ENCODE measurements around the gene PADI3.

The PADI3 gene

DNA sequence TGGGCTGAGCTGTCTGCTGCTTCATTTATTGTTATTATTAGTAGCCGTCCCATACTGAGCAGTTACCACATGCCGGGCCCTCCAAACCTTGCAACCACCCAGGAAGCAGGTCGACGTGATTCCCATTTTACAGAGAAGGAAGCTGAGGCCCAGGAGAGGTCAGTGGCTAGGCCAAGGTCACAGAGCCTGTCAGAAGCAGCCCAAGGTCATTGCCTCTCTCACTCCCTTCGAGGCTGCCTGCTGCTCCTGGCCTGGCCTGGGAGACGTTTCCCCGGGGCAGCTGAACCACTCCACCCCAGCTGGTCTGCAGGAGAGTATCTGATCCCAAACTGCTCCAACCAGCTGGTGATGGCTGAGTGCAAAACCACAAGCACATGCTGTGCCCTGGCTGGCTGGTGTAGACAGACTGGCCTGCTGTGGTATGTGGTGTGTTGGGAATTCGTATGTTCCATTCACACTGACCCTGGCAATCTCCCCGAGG lies 65.6 kb downstream of the PADI3 start:
- TF ChIP-seq, protein P1, sequence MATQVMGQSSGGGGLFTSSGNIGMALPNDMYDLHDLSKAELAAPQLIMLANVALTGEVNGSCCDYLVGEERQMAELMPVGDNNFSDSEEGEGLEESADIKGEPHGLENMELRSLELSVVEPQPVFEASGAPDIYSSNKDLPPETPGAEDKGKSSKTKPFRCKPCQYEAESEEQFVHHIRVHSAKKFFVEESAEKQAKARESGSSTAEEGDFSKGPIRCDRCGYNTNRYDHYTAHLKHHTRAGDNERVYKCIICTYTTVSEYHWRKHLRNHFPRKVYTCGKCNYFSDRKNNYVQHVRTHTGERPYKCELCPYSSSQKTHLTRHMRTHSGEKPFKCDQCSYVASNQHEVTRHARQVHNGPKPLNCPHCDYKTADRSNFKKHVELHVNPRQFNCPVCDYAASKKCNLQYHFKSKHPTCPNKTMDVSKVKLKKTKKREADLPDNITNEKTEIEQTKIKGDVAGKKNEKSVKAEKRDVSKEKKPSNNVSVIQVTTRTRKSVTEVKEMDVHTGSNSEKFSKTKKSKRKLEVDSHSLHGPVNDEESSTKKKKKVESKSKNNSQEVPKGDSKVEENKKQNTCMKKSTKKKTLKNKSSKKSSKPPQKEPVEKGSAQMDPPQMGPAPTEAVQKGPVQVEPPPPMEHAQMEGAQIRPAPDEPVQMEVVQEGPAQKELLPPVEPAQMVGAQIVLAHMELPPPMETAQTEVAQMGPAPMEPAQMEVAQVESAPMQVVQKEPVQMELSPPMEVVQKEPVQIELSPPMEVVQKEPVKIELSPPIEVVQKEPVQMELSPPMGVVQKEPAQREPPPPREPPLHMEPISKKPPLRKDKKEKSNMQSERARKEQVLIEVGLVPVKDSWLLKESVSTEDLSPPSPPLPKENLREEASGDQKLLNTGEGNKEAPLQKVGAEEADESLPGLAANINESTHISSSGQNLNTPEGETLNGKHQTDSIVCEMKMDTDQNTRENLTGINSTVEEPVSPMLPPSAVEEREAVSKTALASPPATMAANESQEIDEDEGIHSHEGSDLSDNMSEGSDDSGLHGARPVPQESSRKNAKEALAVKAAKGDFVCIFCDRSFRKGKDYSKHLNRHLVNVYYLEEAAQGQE (IDR thresholded peaks at IDR 0.05; ENCODE audit: insufficient replicate concordance, low read depth), result no peak
- TF ChIP-seq, protein P2, sequence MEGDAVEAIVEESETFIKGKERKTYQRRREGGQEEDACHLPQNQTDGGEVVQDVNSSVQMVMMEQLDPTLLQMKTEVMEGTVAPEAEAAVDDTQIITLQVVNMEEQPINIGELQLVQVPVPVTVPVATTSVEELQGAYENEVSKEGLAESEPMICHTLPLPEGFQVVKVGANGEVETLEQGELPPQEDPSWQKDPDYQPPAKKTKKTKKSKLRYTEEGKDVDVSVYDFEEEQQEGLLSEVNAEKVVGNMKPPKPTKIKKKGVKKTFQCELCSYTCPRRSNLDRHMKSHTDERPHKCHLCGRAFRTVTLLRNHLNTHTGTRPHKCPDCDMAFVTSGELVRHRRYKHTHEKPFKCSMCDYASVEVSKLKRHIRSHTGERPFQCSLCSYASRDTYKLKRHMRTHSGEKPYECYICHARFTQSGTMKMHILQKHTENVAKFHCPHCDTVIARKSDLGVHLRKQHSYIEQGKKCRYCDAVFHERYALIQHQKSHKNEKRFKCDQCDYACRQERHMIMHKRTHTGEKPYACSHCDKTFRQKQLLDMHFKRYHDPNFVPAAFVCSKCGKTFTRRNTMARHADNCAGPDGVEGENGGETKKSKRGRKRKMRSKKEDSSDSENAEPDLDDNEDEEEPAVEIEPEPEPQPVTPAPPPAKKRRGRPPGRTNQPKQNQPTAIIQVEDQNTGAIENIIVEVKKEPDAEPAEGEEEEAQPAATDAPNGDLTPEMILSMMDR (IDR thresholded peaks at IDR 0.05; ENCODE audit: insufficient read depth, low read length), result no peak
- TF ChIP-seq GABPA (IDR thresholded peaks at IDR 0.05; ENCODE audit: low read depth), result no peak
- TF ChIP-seq SPI1 (IDR thresholded peaks at IDR 0.05; ENCODE audit: borderline replicate concordance, low read depth), result no peak
- TF ChIP-seq POLR2AphosphoS5 (IDR thresholded peaks at IDR 0.05; ENCODE audit: low read depth), result no peak
- DNase-seq (ENCODE audit: low read depth in 1 of 2, low spot score in 1 of 2), result no peak
- H3K4me3 ChIP-seq (replicated peaks; ENCODE audit: insufficient read depth, low read length), result no peak overlapping the region
- no peaks in the 10 kb centered on the region for H3K27me3 ChIP-seq (ENCODE audit: insufficient read depth, poor library complexity, severe bottlenecking)
- H3K27ac ChIP-seq (replicated peaks), result no peak overlapping the region

DNA sequence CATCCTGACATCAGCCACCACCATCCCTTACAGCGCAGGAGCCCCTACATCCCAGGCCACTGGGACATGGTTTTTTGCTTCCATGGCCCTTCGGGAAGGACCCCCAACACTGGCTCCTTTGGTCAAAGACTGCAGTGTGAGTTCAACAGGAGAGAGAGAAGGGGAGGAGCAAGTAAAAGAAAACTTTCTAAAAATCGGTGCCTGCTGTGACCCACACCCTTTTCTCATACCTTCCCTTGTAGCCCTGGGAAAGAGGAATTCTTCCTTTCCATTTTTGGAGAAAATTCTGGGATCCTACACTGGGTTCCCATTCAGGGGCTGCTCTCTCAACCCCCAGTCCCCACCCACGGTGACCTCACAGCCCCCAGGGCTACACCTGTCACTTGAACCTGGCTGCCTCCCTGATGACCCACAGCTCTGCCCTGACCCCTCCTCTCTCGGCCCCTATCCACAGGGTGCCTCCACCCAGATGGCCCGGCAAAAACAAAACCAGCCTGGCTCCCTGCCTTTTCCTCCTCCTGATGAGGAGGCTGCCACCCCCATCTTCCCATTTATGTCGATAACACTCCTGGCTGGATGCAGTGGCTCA lies 66.7 kb downstream of the PADI3 start:
- TF ChIP-seq, protein P2 (IDR thresholded peaks at IDR 0.05; ENCODE audit: insufficient read depth, low read length), result no peak
- TF ChIP-seq SPI1 (IDR thresholded peaks at IDR 0.05; ENCODE audit: borderline replicate concordance, low read depth) (no peak), POLR2AphosphoS5 (IDR thresholded peaks at IDR 0.05; ENCODE audit: low read depth) (no peak), GABPA (IDR thresholded peaks at IDR 0.05; ENCODE audit: low read depth) (no peak)
- TF ChIP-seq, protein P1 (IDR thresholded peaks at IDR 0.05; ENCODE audit: insufficient replicate concordance, low read depth), result no peak
- no peak overlapping the region for H3K27ac ChIP-seq (replicated peaks)
- DNase-seq (ENCODE audit: low read depth in 1 of 2, low spot score in 1 of 2), result no peak
- H3K4me3 ChIP-seq (replicated peaks; ENCODE audit: insufficient read depth, low read length), result no peak overlapping the region
- no peaks in the 10 kb centered on the region for H3K27me3 ChIP-seq (ENCODE audit: insufficient read depth, poor library complexity, severe bottlenecking)

DNA sequence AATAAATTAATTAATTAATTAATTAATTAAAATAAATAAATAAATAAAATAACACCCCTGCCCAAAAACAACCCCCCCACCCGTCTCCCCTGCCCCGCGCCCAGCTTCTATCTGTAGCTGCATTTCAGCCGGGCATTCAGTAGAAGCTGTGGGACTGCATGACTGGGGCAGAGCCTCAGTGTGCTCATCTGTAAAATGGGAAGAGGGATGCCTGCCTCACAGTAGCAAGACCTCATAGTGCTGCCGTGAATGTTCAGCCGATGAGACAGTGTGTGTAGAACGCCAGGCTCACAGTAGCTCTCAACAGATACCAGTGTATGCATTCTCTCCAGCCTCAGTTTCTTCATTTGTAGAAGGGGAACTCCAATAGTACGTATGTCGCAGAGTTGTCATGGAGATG lies 67.8 kb downstream of the PADI3 start:
- TF ChIP-seq, protein P1 (IDR thresholded peaks at IDR 0.05; ENCODE audit: insufficient replicate concordance, low read depth), result no peak
- no peak for TF ChIP-seq SPI1 (IDR thresholded peaks at IDR 0.05; ENCODE audit: borderline replicate concordance, low read depth)
- no peak for TF ChIP-seq POLR2AphosphoS5 (IDR thresholded peaks at IDR 0.05; ENCODE audit: low read depth)
- TF ChIP-seq, protein P2 (IDR thresholded peaks at IDR 0.05; ENCODE audit: insufficient read depth, low read length), result no peak
- TF ChIP-seq GABPA (IDR thresholded peaks at IDR 0.05; ENCODE audit: low read depth), result no peak
- Histone ChIP-seq H3K27ac (replicated peaks) (no peak overlapping the region), H3K27me3 (ENCODE audit: insufficient read depth, poor library complexity, severe bottlenecking) (no peaks in the 10 kb centered on the region), H3K4me3 (replicated peaks; ENCODE audit: insufficient read depth, low read length) (no peak overlapping the region)
- no peak for DNase-seq (ENCODE audit: low read depth in 1 of 2, low spot score in 1 of 2)
